Measurements from ENCODE around the gene MAML2. TPM values are rescaled to one million over a fixed set of nuclear protein-coding genes. Genes with fewer than 3 reads are reported as not detected.

The MAML2 gene
- polyA plus RNA-seq, 1 of the 3 experiments (the other 2 are of a cell fraction): 20.1 TPM

- Histone ChIP-seq H3K9me2 (no peaks in the 10 kb centered on the region), H3F3A (replicated peaks; ENCODE audit: insufficient read depth) (peaks cover 33% of the 10 kb centered on the region), H3K36me3 (replicated peaks in 1 of 2; ENCODE audit: control insufficient read depth in 1 of 2, insufficient read depth in 2 of 2, low read length in 1 of 2) (peaks cover 3 to 8% of the 10 kb centered on the region in 2 experiments), H3K4me1 (ENCODE audit: control insufficient read depth in 1 of 2, insufficient read depth in 2 of 2, low read depth in 1 of 2, low read length in 1 of 2) (peaks cover 0 to 57% of the 10 kb centered on the region in 2 experiments; a peak in 3 of 4 replicates), H4K20me1 (ENCODE audit: insufficient read depth) (no peaks in the 10 kb centered on the region), H3K4me3 (ENCODE audit: low read depth in 2 of 2, low read length in 1 of 2) (no peak overlapping the region), H3K9me3 (no peaks in the 10 kb centered on the region), H3K27ac (ENCODE audit: low read depth in 2 of 2, low read length in 1 of 2) (peak overlapping the region in 1 of 2 experiments; percentile 100; a peak in 1 of 4 replicates), H2AFZ (ENCODE audit: low read depth) (no peak overlapping the region), H3K9ac (no peak overlapping the region), H3K27me3 (ENCODE audit: insufficient read depth) (no peaks in the 10 kb centered on the region), H3K79me2 (ENCODE audit: insufficient read depth) (peaks cover 88% of the 10 kb centered on the region), H3K4me2 (no peak overlapping the region)
- ChIA-PET POLR2A (no interaction called here), CTCF (no interaction called here)
- WGBS (ENCODE audit: low lambda C conversion rate): 97% methylated on average over 2 of the region's 2 CpGs
- no peak for DNase-seq
- TF ChIP-seq MEF2A (IDR thresholded peaks at IDR 0.05; ENCODE audit: borderline replicate concordance, low read depth) (no peak), NFIC (IDR thresholded peaks at IDR 0.05; ENCODE audit: borderline replicate concordance) (no peak), FOXM1 (IDR thresholded peaks at IDR 0.05; ENCODE audit: low read depth) (no peak), RFX5 (IDR thresholded peaks at IDR 0.05; ENCODE audit: low read length) (no peak), JUND (IDR thresholded peaks at IDR 0.05) (no peak), EP300 (IDR thresholded peaks at IDR 0.05; ENCODE audit: borderline replicate concordance in 1 of 2, low read depth in 1 of 2, low read length in 1 of 2) (no peak), IRF3 (IDR thresholded peaks at IDR 0.05; ENCODE audit: low read depth, low read length) (no peak), GABPA (IDR thresholded peaks at IDR 0.05; ENCODE audit: low read depth) (no peak), FOSL2 (IDR thresholded peaks at IDR 0.05; ENCODE audit: borderline replicate concordance, low read depth) (no peak), RXRA (IDR thresholded peaks at IDR 0.05; ENCODE audit: borderline replicate concordance, low read depth) (no peak), TAF1 (IDR thresholded peaks at IDR 0.05; ENCODE audit: borderline replicate concordance, low read depth, low read length) (no peak), RAD21 (IDR thresholded peaks at IDR 0.05; ENCODE audit: low read length) (no peak), USF1 (IDR thresholded peaks at IDR 0.05; ENCODE audit: borderline replicate concordance, low read depth) (no peak), ELF1 (IDR thresholded peaks at IDR 0.05) (no peak), EZH2phosphoT487 (IDR thresholded peaks at IDR 0.05; ENCODE audit: borderline replicate concordance, low read depth) (no peak), TCF12 (IDR thresholded peaks at IDR 0.05) (no peak), YY1 (IDR thresholded peaks at IDR 0.05; ENCODE audit: low read depth) (no peak)
- TF ChIP-seq, protein P1, sequence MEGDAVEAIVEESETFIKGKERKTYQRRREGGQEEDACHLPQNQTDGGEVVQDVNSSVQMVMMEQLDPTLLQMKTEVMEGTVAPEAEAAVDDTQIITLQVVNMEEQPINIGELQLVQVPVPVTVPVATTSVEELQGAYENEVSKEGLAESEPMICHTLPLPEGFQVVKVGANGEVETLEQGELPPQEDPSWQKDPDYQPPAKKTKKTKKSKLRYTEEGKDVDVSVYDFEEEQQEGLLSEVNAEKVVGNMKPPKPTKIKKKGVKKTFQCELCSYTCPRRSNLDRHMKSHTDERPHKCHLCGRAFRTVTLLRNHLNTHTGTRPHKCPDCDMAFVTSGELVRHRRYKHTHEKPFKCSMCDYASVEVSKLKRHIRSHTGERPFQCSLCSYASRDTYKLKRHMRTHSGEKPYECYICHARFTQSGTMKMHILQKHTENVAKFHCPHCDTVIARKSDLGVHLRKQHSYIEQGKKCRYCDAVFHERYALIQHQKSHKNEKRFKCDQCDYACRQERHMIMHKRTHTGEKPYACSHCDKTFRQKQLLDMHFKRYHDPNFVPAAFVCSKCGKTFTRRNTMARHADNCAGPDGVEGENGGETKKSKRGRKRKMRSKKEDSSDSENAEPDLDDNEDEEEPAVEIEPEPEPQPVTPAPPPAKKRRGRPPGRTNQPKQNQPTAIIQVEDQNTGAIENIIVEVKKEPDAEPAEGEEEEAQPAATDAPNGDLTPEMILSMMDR (IDR thresholded peaks at IDR 0.05): no peak
- TF ChIP-seq, protein P2, sequence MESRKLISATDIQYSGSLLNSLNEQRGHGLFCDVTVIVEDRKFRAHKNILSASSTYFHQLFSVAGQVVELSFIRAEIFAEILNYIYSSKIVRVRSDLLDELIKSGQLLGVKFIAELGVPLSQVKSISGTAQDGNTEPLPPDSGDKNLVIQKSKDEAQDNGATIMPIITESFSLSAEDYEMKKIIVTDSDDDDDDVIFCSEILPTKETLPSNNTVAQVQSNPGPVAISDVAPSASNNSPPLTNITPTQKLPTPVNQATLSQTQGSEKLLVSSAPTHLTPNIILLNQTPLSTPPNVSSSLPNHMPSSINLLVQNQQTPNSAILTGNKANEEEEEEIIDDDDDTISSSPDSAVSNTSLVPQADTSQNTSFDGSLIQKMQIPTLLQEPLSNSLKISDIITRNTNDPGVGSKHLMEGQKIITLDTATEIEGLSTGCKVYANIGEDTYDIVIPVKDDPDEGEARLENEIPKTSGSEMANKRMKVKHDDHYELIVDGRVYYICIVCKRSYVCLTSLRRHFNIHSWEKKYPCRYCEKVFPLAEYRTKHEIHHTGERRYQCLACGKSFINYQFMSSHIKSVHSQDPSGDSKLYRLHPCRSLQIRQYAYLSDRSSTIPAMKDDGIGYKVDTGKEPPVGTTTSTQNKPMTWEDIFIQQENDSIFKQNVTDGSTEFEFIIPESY (IDR thresholded peaks at IDR 0.05; ENCODE audit: borderline replicate concordance, low read depth): no peak
- TF ChIP-seq, protein P3, sequence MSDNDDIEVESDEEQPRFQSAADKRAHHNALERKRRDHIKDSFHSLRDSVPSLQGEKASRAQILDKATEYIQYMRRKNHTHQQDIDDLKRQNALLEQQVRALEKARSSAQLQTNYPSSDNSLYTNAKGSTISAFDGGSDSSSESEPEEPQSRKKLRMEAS (IDR thresholded peaks at IDR 0.05; ENCODE audit: low read depth): no peak
Observed at GRCh38 chr11:96301818-96302217, 41.2 kb downstream of the MAML2 start.

Measured in SK-N-SH (cell line).